ENCODE measurements around the gene ADAMTS8. TPM values are rescaled to one million over a fixed set of nuclear protein-coding genes. Genes with fewer than 3 reads are reported as not detected.

The ADAMTS8 gene
- total and polyA plus RNA-seq, 2 donors (not counting 1 experiment from before 2014, with no cell fraction given), result 15.0 to 18.8 TPM

GRCh38 chr11:130427581-130428315, 661 bp downstream of the ADAMTS8 start:
- peak overlapping the region in 3 of 4 experiments; percentile 36 to 67 (median 37) for H3K4me3 ChIP-seq (replicated peaks in 1 of 4; ENCODE audit: control extremely low read depth in 1 of 4, insufficient read depth in 1 of 4, low read depth in 3 of 4, low read length in 4 of 4)
- no peaks in the 10 kb centered on the region for H3K9me3 ChIP-seq (ENCODE audit: control insufficient read depth, insufficient read depth, low read depth, low read length)
- H3K27ac ChIP-seq (ENCODE audit: insufficient read depth, low read length), result no peak overlapping the region
- H3K4me2 ChIP-seq (ENCODE audit: extremely low read depth, insufficient read depth, low read length), result peak overlapping the region; percentile 51
- DNase-seq (ENCODE audit: low read depth in 2 of 2), result peak in 1 of 2 donors; percentile 9
- H2AFZ ChIP-seq (ENCODE audit: low read length), result peak overlapping the region; percentile 20
- H3K9ac ChIP-seq (ENCODE audit: insufficient read depth, low read length), result peak overlapping the region; percentile 37
- H3K36me3 ChIP-seq (ENCODE audit: control insufficient read depth, insufficient read depth, low read length), result no peaks in the 10 kb centered on the region
- no peaks in the 10 kb centered on the region for H3K79me2 ChIP-seq (ENCODE audit: control insufficient read depth, insufficient read depth, low read length)
- no peaks in the 10 kb centered on the region for H4K20me1 ChIP-seq (ENCODE audit: control insufficient read depth, extremely low read depth, insufficient read depth, low read length)
- peaks cover 60% of the 10 kb centered on the region for H3K27me3 ChIP-seq (ENCODE audit: control insufficient read depth, insufficient read depth, low read length)
- TF ChIP-seq CTCF (conservative IDR thresholded peaks at IDR 0.05 in 1 of 2, IDR thresholded peaks at IDR 0.05 in 1 of 2; ENCODE audit: low read depth in 1 of 2, low read length in 2 of 2), result peak; percentile 14 to 34
- peak; percentile 90 for TF ChIP-seq EZH2 (IDR thresholded peaks at IDR 0.05; ENCODE audit: low read length, missing control alignments)
- peaks cover 9% of the 10 kb centered on the region for H3K4me1 ChIP-seq (ENCODE audit: control insufficient read depth, extremely low read depth, insufficient read depth, low read length)

- H4K20me1 ChIP-seq (ENCODE audit: control insufficient read depth, extremely low read depth, insufficient read depth, low read length), result no peaks in the 10 kb centered on the region
- H3K27ac ChIP-seq (ENCODE audit: insufficient read depth, low read length), result no peak overlapping the region
- TF ChIP-seq EZH2 (IDR thresholded peaks at IDR 0.05; ENCODE audit: low read length, missing control alignments) (no peak), CTCF (conservative IDR thresholded peaks at IDR 0.05 in 1 of 2, IDR thresholded peaks at IDR 0.05 in 1 of 2; ENCODE audit: low read depth in 1 of 2, low read length in 2 of 2) (no peak)
- peak overlapping the region in 3 of 4 experiments; percentile 30 to 67 (median 36) for H3K4me3 ChIP-seq (replicated peaks in 1 of 4; ENCODE audit: control extremely low read depth in 1 of 4, insufficient read depth in 1 of 4, low read depth in 3 of 4, low read length in 4 of 4)
- H2AFZ ChIP-seq (ENCODE audit: low read length), result no peak overlapping the region
- no peaks in the 10 kb centered on the region for H3K9me3 ChIP-seq (ENCODE audit: control insufficient read depth, insufficient read depth, low read depth, low read length)
- H3K36me3 ChIP-seq (ENCODE audit: control insufficient read depth, insufficient read depth, low read length), result no peaks in the 10 kb centered on the region
- peaks cover 60% of the 10 kb centered on the region for H3K27me3 ChIP-seq (ENCODE audit: control insufficient read depth, insufficient read depth, low read length)
- peak overlapping the region; percentile 51 for H3K4me2 ChIP-seq (ENCODE audit: extremely low read depth, insufficient read depth, low read length)
- peaks cover 8% of the 10 kb centered on the region for H3K4me1 ChIP-seq (ENCODE audit: control insufficient read depth, extremely low read depth, insufficient read depth, low read length)
- no peak overlapping the region for H3K9ac ChIP-seq (ENCODE audit: insufficient read depth, low read length)
- no peak for DNase-seq (ENCODE audit: low read depth in 2 of 2)
- H3K79me2 ChIP-seq (ENCODE audit: control insufficient read depth, insufficient read depth, low read length), result no peaks in the 10 kb centered on the region
Observed at GRCh38 chr11:130426837-130427341, 1.5 kb downstream of the ADAMTS8 start.

GRCh38 chr11:130426223-130426836, 2.1 kb downstream of the ADAMTS8 start:
- H3K9ac ChIP-seq (ENCODE audit: insufficient read depth, low read length), result no peak overlapping the region
- DNase-seq (ENCODE audit: low read depth in 2 of 2), result no peak
- H3K27ac ChIP-seq (ENCODE audit: insufficient read depth, low read length), result no peak overlapping the region
- H3K36me3 ChIP-seq (ENCODE audit: control insufficient read depth, insufficient read depth, low read length), result no peaks in the 10 kb centered on the region
- no peak overlapping the region for H2AFZ ChIP-seq (ENCODE audit: low read length)
- no peak for TF ChIP-seq EZH2 (IDR thresholded peaks at IDR 0.05; ENCODE audit: low read length, missing control alignments)
- TF ChIP-seq CTCF (conservative IDR thresholded peaks at IDR 0.05 in 1 of 2, IDR thresholded peaks at IDR 0.05 in 1 of 2; ENCODE audit: low read depth in 1 of 2, low read length in 2 of 2), result no peak
- peak overlapping the region in 1 of 4 experiments; percentile 67 for H3K4me3 ChIP-seq (replicated peaks in 1 of 4; ENCODE audit: control extremely low read depth in 1 of 4, insufficient read depth in 1 of 4, low read depth in 3 of 4, low read length in 4 of 4)
- no peaks in the 10 kb centered on the region for H3K9me3 ChIP-seq (ENCODE audit: control insufficient read depth, insufficient read depth, low read depth, low read length)
- no peak overlapping the region for H3K4me2 ChIP-seq (ENCODE audit: extremely low read depth, insufficient read depth, low read length)
- H3K27me3 ChIP-seq (ENCODE audit: control insufficient read depth, insufficient read depth, low read length), result peaks cover 60% of the 10 kb centered on the region
- H3K4me1 ChIP-seq (ENCODE audit: control insufficient read depth, extremely low read depth, insufficient read depth, low read length), result peaks cover 3% of the 10 kb centered on the region
- H3K79me2 ChIP-seq (ENCODE audit: control insufficient read depth, insufficient read depth, low read length), result no peaks in the 10 kb centered on the region
- no peaks in the 10 kb centered on the region for H4K20me1 ChIP-seq (ENCODE audit: control insufficient read depth, extremely low read depth, insufficient read depth, low read length)
